GM12878 (cell line): ENCODE results near the gene CNN2. TPM values are rescaled to one million over a fixed set of nuclear protein-coding genes. Genes with fewer than 3 reads are reported as not detected.

Source experiments
- ATAC-seq: fragments of 200-7000 bp; cut with Tn5 transposase; 3 replicates; pipeline ENCODE4 v1.9.1; 2020; ENCODE audit warnings: mild to moderate bottlenecking, moderate library complexity
- BruUV-seq: library from RNA; stranded (reverse); fragments of 400-500 nt; replicated peaks from 2 replicates; lab custom pipeline; 2021; lab: Mats Ljungman, UMichigan
- CTCF ChIA-PET: fragments of 300-600 bp; sonication (Branson Sonifier 250); formaldehyde crosslinking; extraction: SDS; loops from one replicate; lab custom pipeline; 2021; ENCODE audit warnings: inconsistent platforms; lab: Yijun Ruan, JAX
- POLR2A ChIA-PET: fragments of 350-600 bp; formaldehyde crosslinking; extraction: SDS; loops from one replicate; lab custom pipeline; 2021; ENCODE audit warnings: inconsistent platforms; lab: Charles Lee
- RAD21 ChIA-PET: fragments of 300-600 bp; sonication (Branson Sonifier 250); formaldehyde crosslinking; loops from one replicate; lab custom pipeline; 2023; ENCODE audit warnings: antibody characterized with exemption; ENCODE audit not compliant: unreplicated experiment; lab: Charles Lee
- SMC1A ChIA-PET: fragments of 300-600 bp; sonication (Branson Sonifier 250); formaldehyde crosslinking; loops from one replicate; lab custom pipeline; 2023; ENCODE audit not compliant: unreplicated experiment, uncharacterized antibody; lab: Charles Lee
- DNase-seq: peaks from one replicate; pipeline ENCODE4 v3.0.0-alpha.2; 2011; ENCODE audit warnings: low read depth, low spot score
- FAIRE-seq: peaks from 3 replicates; lab custom pipeline; 2011; peaks lifted over from hg19 to GRCh38; lab: Jason Lieb, UNC
- H2AFZ ChIP-seq: 2 replicates; pipeline ENCODE4 v1.6.0; 2011; ENCODE audit warnings: low read depth, low read length, control low read depth; ENCODE audit not compliant: control insufficient read depth
- H3K27ac ChIP-seq: 2 replicates; pipeline ENCODE4 v1.5.1; 2011; ENCODE audit warnings: control low read depth; ENCODE audit not compliant: control insufficient read depth, insufficient read depth
- H3K27me3 ChIP-seq, 2 experiments: replicated peaks in 1 of 2; 2 replicates each; pipeline versions ENCODE4 v1.6.0 to v1.6.1; 2011; ENCODE audit warnings: low read length in 1 of 2; ENCODE audit not compliant: control insufficient read depth in 2 of 2, insufficient read depth in 2 of 2
- H3K36me3 ChIP-seq, 2 experiments: 2 replicates each; pipeline ENCODE4 v1.5.1; 2011; ENCODE audit warnings: low read length in 1 of 2; ENCODE audit not compliant: control insufficient read depth in 2 of 2, insufficient read depth in 2 of 2
- H3K4me1 ChIP-seq: 2 replicates; pipeline ENCODE4 v1.6.1; 2011; ENCODE audit warnings: mild to moderate bottlenecking, low read length, moderate library complexity, mixed read lengths; ENCODE audit not compliant: control insufficient read depth, insufficient read depth
- H3K4me2 ChIP-seq: 2 replicates; pipeline ENCODE4 v1.6.0; 2011; ENCODE audit warnings: control low read depth; ENCODE audit not compliant: control insufficient read depth, insufficient read depth
- H3K4me3 ChIP-seq: fragments of 200-600 bp; sonication (generic); 2 replicates; pipeline ENCODE4 v1.5.1; 2016
- H3K79me2 ChIP-seq: 2 replicates; pipeline ENCODE4 v1.6.0; 2011; ENCODE audit warnings: low read length; ENCODE audit not compliant: control insufficient read depth, insufficient read depth
- H3K9ac ChIP-seq: 2 replicates; pipeline ENCODE4 v1.8.0; 2011; ENCODE audit warnings: low read length, control low read depth, mixed read lengths; ENCODE audit not compliant: control insufficient read depth, insufficient read depth
- H3K9me3 ChIP-seq: replicated peaks from 3 replicates; pipeline ENCODE4 v1.5.1; 2011; ENCODE audit warnings: mild to moderate bottlenecking, low read length; ENCODE audit not compliant: control insufficient read depth, insufficient read depth
- H4K20me1 ChIP-seq: 2 replicates; pipeline ENCODE4 v1.6.0; 2011; ENCODE audit not compliant: control insufficient read depth, insufficient read depth
- CUX1 ChIP-seq: IDR thresholded peaks from 2 replicates; pipeline ENCODE4 v1.6.1; 2012; ENCODE audit warnings: improper control_type of control experiment, low read depth, low read length; ENCODE audit not compliant: insufficient replicate concordance
- RFX5 ChIP-seq: IDR thresholded peaks from 2 replicates; pipeline ENCODE4 v1.6.1; 2011; ENCODE audit warnings: low read depth, low read length, improper control_type of control experiment
- SRF ChIP-seq, 2 experiments: IDR thresholded peaks; 2 replicates each; pipeline ENCODE4 v1.6.1; 2011; ENCODE audit warnings: low read depth in 2 of 2, low read length in 2 of 2, mild to moderate bottlenecking in 1 of 2, moderate library complexity in 1 of 2
- TBL1XR1 ChIP-seq: IDR thresholded peaks from 2 replicates; pipeline ENCODE4 v1.6.1; 2012; ENCODE audit warnings: low read depth, low read length, improper control_type of control experiment
- WGBS: methylation state at CpG from one replicate; pipeline ENCODE4 v1.1.6; 2016; ENCODE audit warnings: low lambda C conversion rate; ENCODE audit not compliant: insufficient replicate concordance, insufficient coverage; ENCODE audit errors: missing lambda C conversion rate; 5-methylcytosine and 5-hydroxymethylcytosine counted together
- in situ Hi-C: fragments of 300-500 bp; cut with MboI; formaldehyde crosslinking; loops from 9 replicates; pipeline ENCODE4 v1.14.3; 2018; ENCODE audit warnings: mixed read lengths
- intact Hi-C: fragments of 100-400 bp; cut with micrococcal nuclease; formaldehyde crosslinking; loops from one replicate; pipeline ENCODE4 v1.14.2; 2022; ENCODE audit not compliant: unreplicated experiment
- polyA plus RNA-seq, 11 experiments: library from polyadenylated mRNA; depleted of rRNA in 4 of 11; unstranded in 6 of 11; stranded (reverse) in 5 of 11; fragments of >200 nt; fragmentation: Nextera tagmentation in 4 of 11; fragmentation: Illumina TruSeq in 1 of 11; extraction: Ambion mirVana in 4 of 11; extraction: Trizol in 1 of 11; gene quantifications; 1 replicate in 1 of 11; 2 replicates in 10 of 11; pipeline versions ENCODE4 v1.2.1 to v1.2.3, GENCODE V29; 2011 to 2016; ENCODE audit warnings: inconsistent platforms in 2 of 11, missing spikeins in 2 of 11, low read depth in 1 of 11
- total RNA-seq, 4 experiments: library from RNA; depleted of rRNA in 3 of 4; stranded (reverse); fragments of >200 nt in 3 of 4; fragmentation: Illumina TruSeq in 1 of 4; extraction: Trizol in 1 of 4; gene quantifications; 2 replicates each; pipeline versions ENCODE4 v1.2.1 to v1.2.3, GENCODE V29; 2013 to 2021

Gene CNN2
- total and polyA plus RNA-seq, 10 of the 15 experiments (the other 5 are each of a cell fraction or from before 2014, with no cell fraction given): 34.7 to 311 (median 172) TPM

- Histone ChIP-seq H3K9me3 (no peaks in the 10 kb centered on the region), H4K20me1 (no peaks in the 10 kb centered on the region), H3K4me2 (peak overlapping the region; percentile 59; the same call in 1 of the 2 replicates), H3K4me3 (no peak overlapping the region), H3K4me1 (peaks cover 17% of the 10 kb centered on the region), H3K79me2 (peaks cover 30% of the 10 kb centered on the region), H3K27ac (no peak overlapping the region), H3K36me3 (peaks cover 0 to 4% of the 10 kb centered on the region in 2 experiments; a peak in 2 of 4 replicates), H3K9ac (no peak overlapping the region), H2AFZ (no peak overlapping the region), H3K27me3 (no peaks in the 10 kb centered on the region)
- ChIA-PET RAD21 (interaction anchor here (0.9 to 1.4 kb wide), 3 partner anchors 20 to 68 kb away, joined by 3 to 4 read pairs (median 4); no protein-coding TSS in a partner anchor), SMC1A (interaction anchor here (1.3 to 2.3 kb wide), 3 partner anchors 10 to 36 kb away, joined by 4 to 11 read pairs (median 5); partner anchors contain the start of gene ABCA7), CTCF (interaction anchor here (0.8 to 2.2 kb wide), 8 partner anchors 11 to 65 kb away, joined by 3 to 7 read pairs (median 4); partner anchors contain the start of genes ABCA7 and RNU6-2), POLR2A (interaction anchor here (1.2 to 2.8 kb wide), 4 partner anchors 11 to 37 kb away, joined by 4 to 25 read pairs (median 8); no protein-coding TSS in a partner anchor)
- TF ChIP-seq CUX1 (no peak), SRF (IDR thresholded peaks at IDR 0.05; ENCODE audit: low read depth in 2 of 2, low read length in 2 of 2) (no peak), RFX5 (no peak), TBL1XR1 (no peak)
- DNase-seq: no peak
- ATAC-seq: no peak
- 97% methylated on average over 17 of the region's 17 CpGs for WGBS
- no peak for FAIRE-seq
- intact Hi-C loops (no loop called here), in situ Hi-C loops (no loop called here)
- BruUV-seq: no TSS peak
Observed at GRCh38 chr19:1065606-1066109, 39.2 kb downstream of the CNN2 start.
